GM19324 (cell line): ENCODE measurements around the gene RFTN2.
"Not testable (repeated sequence)": the region's sequence is repeated elsewhere in the genome, so short reads cannot be mapped to it uniquely, and the experiment has no call there.

Source experiments
- ATAC-seq: cut with Tn5 transposase; IDR thresholded peaks from one replicate; pipeline ENCODE4 v1.9.1; 2021; ENCODE audit warnings: mild to moderate bottlenecking, moderate library complexity; ENCODE audit not compliant: unreplicated experiment, low FRiP score

RFTN2 gene

DNA sequence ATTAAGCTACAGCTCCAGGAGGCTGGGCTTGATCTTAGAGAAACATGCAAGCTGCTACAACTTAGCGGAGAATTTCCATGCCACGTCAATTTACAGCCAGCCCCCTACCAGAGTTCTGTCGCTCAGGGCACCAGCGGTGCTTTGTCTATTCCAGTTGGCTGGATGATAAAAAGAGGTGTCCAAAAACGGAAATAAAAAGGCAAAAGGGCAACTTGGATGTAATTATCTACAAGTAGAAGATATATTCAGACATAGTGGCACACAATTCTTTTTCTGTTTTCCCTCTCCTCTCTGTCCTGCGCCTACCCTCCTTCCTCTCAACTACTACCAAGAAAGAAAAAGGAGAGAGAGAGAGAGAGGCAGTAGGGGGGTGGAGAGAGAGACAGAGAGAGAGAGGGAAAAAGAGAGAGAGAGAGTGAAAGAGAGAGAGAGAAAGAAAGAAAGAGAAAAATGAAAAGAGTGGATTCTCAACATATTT is 363 bp upstream of the RFTN2 start:
- no peak for ATAC-seq

DNA sequence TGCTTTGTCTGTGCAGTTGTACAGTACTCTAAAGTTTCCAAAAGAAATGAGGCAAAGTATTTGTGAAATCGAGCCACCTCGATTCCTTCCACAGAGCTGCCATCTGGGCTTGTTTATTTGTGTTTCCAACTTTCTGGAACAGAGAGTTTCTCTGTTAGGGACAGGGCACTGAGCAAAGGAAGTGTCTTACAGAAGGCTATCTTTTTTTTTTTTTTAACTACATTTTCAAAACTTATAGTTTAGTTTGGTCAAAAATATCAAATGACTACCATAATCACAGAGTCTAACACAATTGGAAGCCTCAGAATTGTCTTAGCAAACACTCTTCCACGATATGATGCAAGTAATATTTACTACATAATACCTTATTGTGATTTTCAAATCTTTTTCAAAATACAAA is 796 bp downstream of the RFTN2 start:
- ATAC-seq: no peak

DNA sequence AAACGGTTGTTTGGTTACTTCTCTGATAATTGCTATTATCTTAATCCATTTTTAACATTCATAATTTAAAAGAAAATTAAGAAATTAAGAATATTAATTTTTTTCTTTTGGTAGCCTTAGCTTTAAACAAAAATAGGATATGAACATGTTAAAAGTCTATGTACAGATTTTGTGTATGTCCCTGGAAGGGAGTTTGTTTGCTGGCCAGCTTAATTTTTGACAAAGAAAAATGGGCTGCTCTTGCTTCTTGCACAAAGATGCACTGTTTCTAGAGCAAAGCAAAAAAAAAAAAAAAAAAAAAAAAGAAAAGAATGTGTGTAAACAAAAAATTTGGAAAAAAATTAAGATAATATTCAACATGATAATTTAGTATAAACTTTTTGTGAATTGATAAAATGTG is 1.3 kb downstream of the RFTN2 start:
- ATAC-seq: no peak

GRCh38 chr2:197673606-197674005 is 1.8 kb downstream of the RFTN2 start:
- no peak for ATAC-seq

DNA sequence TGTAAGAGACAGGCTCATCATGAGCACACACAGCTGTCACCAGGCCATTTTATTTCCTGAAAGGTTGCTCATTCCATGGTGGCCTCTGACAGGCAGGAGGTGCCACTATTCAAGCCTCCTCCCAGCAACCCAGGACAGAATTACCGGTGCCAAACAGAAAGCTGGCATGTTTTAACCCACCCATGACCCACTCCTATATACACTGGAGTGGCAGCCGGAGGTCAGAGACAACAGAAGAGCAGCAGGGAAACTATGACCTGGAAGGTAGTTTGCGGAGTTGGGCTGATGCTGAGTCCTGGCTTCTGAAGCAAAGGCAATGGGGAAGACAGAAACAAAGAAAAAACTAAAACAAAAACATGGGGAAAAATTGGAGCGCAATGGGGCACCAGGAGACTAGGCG is 2.3 kb downstream of the RFTN2 start:
- no peak for ATAC-seq

GRCh38 chr2:197672371-197672893 is 3.0 kb downstream of the RFTN2 start:
- no peak for ATAC-seq

DNA sequence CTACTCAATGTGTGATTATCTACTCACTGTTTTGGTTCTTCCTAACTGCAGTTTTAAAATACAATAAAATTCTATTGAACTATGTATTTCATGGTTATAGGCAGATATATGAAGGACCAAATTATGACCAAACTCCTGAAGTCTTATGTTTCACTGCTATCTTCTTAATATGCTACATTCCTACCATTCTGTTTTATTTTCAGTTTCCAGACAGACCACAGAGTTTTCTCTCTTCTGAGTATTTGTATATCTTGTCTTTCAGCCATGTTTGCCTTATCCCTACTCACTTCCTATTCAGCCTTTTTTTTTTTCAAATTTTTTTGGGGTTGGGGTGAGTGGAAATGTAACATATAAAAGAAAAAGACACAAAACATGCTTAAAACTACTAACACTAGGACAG is 6.3 kb downstream of the RFTN2 start:
- no peak for ATAC-seq

DNA sequence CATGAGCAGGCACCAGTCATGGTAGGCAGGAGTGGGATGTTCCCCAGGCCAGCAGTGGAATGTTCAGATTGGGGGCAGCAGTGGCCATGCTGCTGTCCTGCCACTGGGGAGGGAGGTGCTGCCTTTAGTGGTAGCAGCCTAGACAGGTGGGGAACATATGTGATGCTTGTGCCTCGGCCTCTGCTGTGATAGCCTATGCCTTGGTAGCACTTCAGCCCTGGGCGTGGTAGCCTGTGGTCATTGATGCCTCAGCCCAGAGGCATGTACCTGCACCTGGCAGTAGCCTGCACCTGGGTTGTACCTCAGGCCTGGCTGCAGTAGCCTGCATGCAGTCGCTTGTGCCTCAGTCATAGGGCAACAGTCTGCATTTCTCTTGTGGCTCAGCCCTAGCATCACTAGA is 7.1 kb downstream of the RFTN2 start:
- no peak for ATAC-seq

GRCh38 chr2:197666277-197666676 is 9.1 kb downstream of the RFTN2 start:
- no peak for ATAC-seq

DNA sequence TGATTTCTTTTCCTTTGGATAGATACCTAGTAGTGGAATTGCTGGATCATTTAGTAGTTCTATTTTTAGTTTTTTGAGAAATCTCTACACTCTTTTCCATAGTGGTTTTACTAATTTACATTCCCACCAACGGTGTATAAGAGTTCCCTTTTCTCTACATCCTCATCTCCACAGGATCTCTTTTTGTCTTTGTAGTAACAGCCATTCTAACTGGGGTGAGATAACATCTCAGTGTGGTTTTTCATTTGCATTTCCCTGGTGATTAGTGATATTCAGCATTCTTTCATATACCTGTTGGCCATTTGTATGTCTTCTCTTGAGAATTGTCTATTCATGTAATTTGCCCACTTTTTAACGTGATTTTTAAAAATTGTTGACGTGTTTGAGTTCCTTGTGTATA is 13.8 kb downstream of the RFTN2 start:
- ATAC-seq: no peak

GRCh38 chr2:197657562-197657961 is 17.8 kb downstream of the RFTN2 start:
- no peak for ATAC-seq

GRCh38 chr2:197647961-197648690 is 27.3 kb downstream of the RFTN2 start:
- no peak for ATAC-seq

DNA sequence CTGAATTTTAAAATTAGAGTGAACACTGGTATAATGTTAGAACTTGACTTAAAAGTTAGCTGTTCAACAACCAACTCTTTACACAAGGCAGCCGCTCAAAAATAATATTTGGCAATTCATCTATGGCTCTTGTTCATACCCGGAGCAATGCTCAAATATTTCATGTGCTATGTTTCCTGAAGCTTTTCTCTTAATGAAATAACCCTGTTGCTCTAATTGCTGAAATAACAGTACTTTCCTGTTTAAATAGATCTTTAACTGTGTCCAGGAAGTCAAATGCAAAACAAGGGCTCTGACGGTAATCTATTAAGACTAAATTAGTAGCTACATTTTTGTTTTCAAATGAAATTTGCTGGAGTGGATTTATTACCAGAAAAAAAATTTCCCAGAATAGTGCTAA is 33.7 kb downstream of the RFTN2 start:
- no peak for ATAC-seq

DNA sequence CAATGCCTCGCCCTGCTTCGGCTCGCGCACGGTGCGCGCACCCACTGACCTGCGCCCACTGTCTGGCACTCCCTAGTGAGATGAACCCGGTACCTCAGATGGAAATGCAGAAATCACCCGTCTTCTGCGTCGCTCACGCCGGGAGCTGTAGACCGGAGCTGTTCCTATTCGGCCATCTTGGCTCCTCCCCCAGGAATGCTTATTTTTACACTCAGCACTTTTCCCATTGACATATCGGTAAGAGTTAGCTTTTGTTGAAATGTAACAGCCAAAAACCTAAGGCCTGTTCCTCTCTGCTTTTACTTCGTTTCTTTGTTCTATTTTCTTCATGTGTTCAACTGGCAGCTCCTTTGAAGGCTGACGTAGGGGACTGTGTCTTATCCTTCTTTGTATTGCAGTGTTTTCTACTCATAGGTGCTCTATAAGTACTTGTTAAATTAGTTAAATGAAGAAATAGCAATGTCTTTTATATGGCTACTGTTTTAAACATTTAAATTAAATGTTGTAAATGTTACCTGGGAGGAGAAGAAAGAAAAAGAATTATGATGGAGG is 34.7 kb downstream of the RFTN2 start:
- not testable (repeated sequence) for ATAC-seq

- ATAC-seq: no peak
These were observed 42.2 kb downstream of the RFTN2 start for GRCh38 chr2:197633109-197633657.

- ATAC-seq: peak; percentile 69
These were observed 47.3 kb downstream of the RFTN2 start for GRCh38 chr2:197628043-197628500.

DNA sequence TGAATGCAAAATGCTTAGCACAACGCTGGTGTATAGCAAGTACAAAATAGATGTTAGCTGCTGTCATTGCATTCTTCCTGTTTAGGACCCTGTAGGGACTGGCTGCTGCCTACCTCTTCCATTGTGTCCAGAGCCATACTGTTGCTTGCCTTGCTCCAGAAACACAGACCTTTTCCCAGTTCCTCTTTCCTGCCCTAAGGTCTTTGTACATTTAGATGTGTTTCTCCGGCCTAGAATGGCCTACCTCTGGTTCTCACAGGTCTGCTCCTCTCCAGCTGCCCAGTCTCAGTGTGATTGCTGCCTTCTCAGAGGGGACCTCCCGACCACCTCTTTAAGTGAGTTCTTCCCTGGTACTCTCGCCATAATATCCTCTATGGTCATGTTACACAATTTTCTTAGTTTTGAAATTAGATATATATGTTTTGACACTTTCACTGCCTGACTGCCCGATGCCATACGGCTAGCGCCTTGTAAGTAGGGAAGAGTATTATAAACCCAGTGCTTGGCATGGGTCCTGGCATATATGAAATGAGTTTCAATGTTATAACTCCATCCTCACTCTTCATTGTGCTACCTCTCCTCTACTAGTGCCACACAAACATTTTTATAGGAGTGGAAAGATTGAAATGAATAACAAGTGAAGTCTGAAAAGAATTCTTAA is 48.3 kb downstream of the RFTN2 start:
- no peak for ATAC-seq

DNA sequence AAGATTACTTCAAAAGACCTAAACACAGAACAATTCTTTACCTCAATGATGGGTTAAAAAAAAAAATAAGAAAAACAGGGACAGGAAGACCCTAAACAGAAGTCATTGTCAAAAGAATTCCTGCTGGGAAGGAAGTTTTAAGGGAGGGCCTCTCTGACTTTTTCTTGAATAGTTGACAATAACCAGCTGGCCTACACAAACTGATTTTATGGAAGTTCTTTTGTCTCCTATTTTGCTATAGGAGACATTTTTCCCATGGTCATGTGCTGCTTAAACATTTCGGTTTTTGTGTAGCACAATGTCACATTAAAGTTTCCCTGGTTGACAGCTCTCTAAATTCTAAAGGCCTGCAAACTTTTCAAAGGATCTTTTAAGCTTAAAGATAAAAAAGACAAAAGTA is 55.3 kb downstream of the RFTN2 start:
- no peak for ATAC-seq

DNA sequence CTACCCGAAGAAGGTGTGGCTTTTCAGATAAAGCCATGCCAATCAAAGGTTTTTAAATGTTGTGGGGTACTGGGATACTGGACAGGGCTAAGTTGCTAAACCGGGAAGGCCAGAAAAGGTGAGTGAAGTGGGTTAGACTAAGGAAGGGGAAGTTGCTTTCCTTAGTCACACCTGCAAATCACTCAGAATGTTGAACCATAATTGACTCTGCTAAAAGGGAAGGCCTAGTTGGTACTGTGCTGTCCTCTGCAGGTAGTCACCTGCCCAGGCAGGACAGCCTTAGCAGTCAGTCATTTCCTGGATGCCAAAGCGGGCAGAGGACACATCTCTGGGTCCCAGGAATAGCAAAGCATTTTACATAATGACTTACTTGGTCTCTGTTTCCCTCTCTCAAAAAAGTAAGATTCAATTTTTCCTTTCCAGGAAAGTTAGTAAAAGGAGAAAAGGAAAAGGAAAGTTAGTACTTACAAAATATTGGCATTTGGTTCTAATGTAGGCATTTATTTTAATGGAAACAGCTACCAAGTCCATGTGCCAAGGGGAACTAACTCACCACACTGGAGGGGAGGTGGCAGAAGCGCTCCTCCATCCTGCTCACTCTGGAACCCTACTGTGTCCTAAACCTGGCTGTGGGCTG is 60.3 kb downstream of the RFTN2 start:
- ATAC-seq: peak; percentile 68

- no peak for ATAC-seq
These were observed 60.9 kb downstream of the RFTN2 start for GRCh38 chr2:197614532-197614931.

GRCh38 chr2:197613509-197613987 is 61.8 kb downstream of the RFTN2 start:
- no peak for ATAC-seq
